Measurements from ENCODE around the gene ADCY10. TPM values are rescaled to one million over a fixed set of nuclear protein-coding genes. Genes with fewer than 3 reads are reported as not detected.
A peak's percentile ranks its signal among the peaks of the same experiment; 100 is the strongest.
"Not testable (repeated sequence)": the region's sequence is repeated elsewhere in the genome, so short reads cannot be mapped to it uniquely, and the experiment has no call there.

The ADCY10 gene
- total RNA-seq, 2 donors from 2014 or later: 0.33 to 0.48 TPM

DNA sequence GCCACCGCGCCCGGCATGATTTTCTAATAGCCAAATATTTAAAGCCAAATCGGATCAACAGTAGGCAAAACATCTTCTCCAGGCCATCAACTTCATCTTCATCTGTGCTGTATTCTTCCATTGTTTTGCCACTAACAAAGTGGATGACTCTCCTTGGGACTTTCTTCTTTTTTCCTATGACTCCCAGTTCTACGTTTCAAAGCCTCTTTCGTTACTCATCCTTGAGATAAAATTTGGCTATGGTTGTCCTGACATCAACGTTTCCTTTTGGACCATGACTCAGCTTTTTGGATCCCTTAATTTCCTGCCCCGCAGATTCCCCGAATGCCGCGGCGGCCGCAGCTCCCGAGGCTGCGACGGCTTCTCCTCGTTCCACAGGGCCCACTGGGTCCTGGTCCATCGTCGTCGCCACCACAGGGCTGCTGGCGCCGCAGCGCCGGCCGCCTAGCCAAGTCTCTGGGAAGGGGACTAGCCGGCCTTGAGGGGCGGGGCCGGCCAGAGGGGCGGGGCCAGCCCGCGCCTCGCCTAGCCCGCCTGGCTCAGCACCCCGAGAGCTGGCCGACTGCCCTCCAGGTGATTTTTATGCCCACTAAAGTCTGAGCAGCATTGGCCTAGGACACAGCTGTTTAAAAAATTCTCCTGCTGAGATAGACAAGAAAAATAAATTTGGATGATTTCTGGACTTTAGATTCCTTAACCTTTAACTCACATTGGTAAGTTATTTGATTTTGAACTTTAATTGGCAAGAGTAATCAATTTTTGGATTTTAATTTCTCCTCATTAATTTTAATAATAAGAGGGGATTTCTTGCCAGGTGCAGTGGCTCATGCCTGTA lies 93.9 kb downstream of the ADCY10 start:
- DNase-seq (ENCODE audit: low spot score): no peak
- Mint-ChIP-seq H3K9me3 (peaks cover 8% of the 10 kb centered on the region), H3K27ac (peak overlapping the region in 1 of 2 donors; percentile 8), H3K36me3 (peaks cover 13% of the 10 kb centered on the region), H3K4me3 (peak overlapping the region; percentile 87), H3K27me3 (peaks cover 12 to 19% of the 10 kb centered on the region in 2 donors), H3K4me1 (ENCODE audit: low read depth in 2 of 2) (peaks cover 6 to 8% of the 10 kb centered on the region in 2 donors)
- peak; percentile 80 to 84 for ATAC-seq

DNA sequence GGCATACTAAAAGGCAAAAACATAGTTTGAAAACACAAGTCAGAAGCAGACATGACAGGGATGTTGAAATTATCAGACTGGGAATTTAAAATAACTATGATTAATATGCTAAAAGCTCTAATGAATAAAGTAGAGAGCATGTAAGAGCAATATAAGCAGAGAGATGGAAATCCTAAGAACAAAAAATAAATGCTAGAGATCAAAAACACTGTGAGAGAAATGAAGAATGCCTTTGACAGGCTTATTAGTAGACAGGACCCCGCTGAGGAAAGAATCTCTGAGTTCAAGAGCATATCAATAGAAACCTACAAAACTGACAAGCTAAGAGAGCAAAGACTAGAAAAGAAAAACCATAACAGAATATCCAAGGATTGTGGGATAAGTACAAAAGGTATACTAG lies 98.3 kb downstream of the ADCY10 start:
- ATAC-seq (no peak), DNase-seq (ENCODE audit: low spot score) (no peak)
- Mint-ChIP-seq H3K27ac (no peak overlapping the region), H3K4me1 (ENCODE audit: low read depth in 2 of 2) (peaks cover 5 to 6% of the 10 kb centered on the region in 2 donors), H3K36me3 (peaks cover 30% of the 10 kb centered on the region), H3K4me3 (no peak overlapping the region), H3K9me3 (peaks cover 8% of the 10 kb centered on the region), H3K27me3 (peaks cover 13 to 28% of the 10 kb centered on the region in 2 donors)

DNA sequence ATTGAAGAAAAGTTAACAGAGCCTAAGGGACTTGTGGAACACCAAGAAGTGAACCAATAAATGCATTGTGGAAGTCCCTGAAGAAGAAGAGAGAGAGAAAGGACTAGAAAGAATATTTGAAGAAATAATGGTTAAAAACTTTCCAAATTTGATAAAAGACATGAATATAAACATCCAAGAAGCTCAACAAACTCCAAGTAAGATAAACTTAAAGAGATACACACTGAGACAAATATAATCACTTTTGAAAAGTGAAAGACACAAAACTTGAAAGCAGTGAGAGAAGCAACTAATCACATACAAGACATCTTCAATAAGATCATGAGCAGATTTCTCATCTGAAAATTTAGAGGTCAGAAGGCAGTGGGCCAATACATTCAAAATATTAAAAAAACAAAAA lies 101.0 kb downstream of the ADCY10 start:
- Mint-ChIP-seq H3K4me3 (no peak overlapping the region), H3K36me3 (peaks cover 25% of the 10 kb centered on the region), H3K27me3 (peaks cover 20 to 22% of the 10 kb centered on the region in 2 donors), H3K27ac (no peak overlapping the region), H3K9me3 (peaks cover 6% of the 10 kb centered on the region), H3K4me1 (ENCODE audit: low read depth in 2 of 2) (no peaks in the 10 kb centered on the region)
- no peak for DNase-seq (ENCODE audit: low spot score)
- no peak for ATAC-seq

DNA sequence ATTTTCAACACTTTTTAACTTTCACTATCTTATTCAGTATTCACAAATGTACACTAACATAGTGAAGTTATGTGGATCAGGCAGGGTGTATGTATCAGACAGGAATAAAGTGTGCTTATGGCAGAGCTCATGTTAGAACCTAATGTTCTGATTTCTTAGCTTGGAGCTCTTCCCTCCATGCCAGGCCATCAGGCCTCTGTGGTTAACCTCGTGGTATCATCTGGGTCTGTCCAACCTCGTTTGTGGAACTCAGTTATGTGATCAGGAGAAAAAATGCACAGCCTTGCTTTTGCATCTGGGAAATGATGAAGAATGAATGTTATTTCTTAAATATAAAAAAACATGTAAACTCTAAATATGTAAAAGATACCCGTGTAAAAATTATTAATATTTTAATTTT lies 105.2 kb downstream of the ADCY10 start:
- ATAC-seq (no peak), DNase-seq (ENCODE audit: low spot score) (no peak)
- no peak overlapping the region for H3K4me3 Mint-ChIP-seq
- H3K27ac Mint-ChIP-seq: no peak overlapping the region
- H3K36me3 Mint-ChIP-seq: peaks cover 12% of the 10 kb centered on the region
- H3K9me3 Mint-ChIP-seq: no peaks in the 10 kb centered on the region
- peaks cover 15 to 20% of the 10 kb centered on the region in 2 donors for H3K27me3 Mint-ChIP-seq
- peaks cover 17 to 21% of the 10 kb centered on the region in 2 donors for H3K4me1 Mint-ChIP-seq (ENCODE audit: low read depth in 2 of 2)

DNA sequence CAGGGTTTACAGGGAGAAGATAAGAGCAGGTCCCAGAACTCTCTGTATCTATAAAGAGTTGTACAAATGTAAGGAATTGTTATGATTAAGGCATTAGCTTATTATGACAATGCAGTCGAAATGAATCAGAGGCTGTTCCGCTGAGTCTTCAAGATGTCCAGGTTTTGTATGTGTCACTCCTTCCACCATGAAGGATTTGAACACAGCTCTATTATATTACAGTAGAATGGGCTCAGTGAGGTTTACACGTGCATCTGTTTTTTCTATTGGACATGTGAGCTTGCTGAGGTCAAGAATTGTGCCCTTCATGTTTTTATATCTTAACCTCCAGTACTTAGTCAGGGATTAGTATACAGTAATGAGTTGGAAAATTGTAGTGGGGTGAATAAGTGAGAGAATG lies 105.8 kb downstream of the ADCY10 start:
- ATAC-seq: no peak

DNA sequence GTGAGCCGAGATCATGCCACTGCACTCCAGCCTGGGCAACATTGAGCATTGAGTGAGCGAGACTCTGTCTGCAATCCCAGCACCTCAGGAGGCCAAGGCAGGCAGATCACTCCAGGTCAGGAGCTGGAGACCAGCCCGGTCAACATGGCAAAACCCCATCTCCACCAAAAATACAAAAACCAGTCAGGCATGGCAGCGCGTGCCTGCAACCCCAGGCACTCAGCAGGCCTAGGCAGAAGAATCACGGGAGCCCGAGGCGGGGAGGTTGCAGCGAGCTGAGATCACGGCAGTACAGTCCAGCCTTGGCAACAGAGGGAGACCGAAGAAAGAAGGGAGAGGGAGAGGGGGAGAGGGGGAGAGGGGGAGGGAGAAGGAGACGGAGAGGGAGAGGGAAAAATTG lies 107.3 kb downstream of the ADCY10 start:
- H3K27me3 Mint-ChIP-seq; H3K4me3 Mint-ChIP-seq; H3K27ac Mint-ChIP-seq; H3K36me3 Mint-ChIP-seq; ATAC-seq; H3K9me3 Mint-ChIP-seq; DNase-seq (ENCODE audit: low spot score): not testable (repeated sequence)
- H3K4me1 Mint-ChIP-seq (ENCODE audit: low read depth in 2 of 2): peaks cover 22 to 27% of the 10 kb centered on the region in 2 donors

More for the DNA sequence above, 105.8 kb downstream of the ADCY10 start:
- H3K4me3 Mint-ChIP-seq: no peak overlapping the region
- peaks cover 12 to 18% of the 10 kb centered on the region in 2 donors for H3K27me3 Mint-ChIP-seq
- no peaks in the 10 kb centered on the region for H3K9me3 Mint-ChIP-seq
- H3K4me1 Mint-ChIP-seq (ENCODE audit: low read depth in 2 of 2): peaks cover 22 to 26% of the 10 kb centered on the region in 2 donors
- DNase-seq (ENCODE audit: low spot score): no peak
- H3K27ac Mint-ChIP-seq: no peak overlapping the region
- peaks cover 10% of the 10 kb centered on the region for H3K36me3 Mint-ChIP-seq

DNA sequence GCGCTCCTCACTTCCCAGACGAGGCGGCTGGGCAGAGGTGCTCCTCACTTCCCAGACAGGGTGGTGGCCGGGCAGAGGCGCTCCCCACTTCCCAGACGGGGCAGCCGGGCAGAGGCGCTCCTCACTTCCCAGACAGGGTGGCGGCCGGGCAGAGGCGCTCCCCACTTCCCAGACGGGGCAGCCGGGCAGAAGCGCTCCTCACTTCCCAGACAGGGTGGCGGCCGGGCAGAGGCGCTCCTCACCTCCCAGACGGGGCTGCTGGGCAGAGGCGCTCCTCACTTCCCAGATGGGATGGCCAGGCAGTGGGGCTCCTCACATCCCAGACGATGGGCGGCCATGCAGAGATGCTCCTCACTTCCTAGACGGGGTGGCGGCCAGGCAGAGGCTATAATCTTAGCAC lies 107.7 kb downstream of the ADCY10 start:
- not testable (repeated sequence) for ATAC-seq; H3K27me3 Mint-ChIP-seq; H3K4me3 Mint-ChIP-seq; H3K27ac Mint-ChIP-seq; H3K36me3 Mint-ChIP-seq; H3K9me3 Mint-ChIP-seq; DNase-seq (ENCODE audit: low spot score)
- H3K4me1 Mint-ChIP-seq (ENCODE audit: low read depth in 2 of 2): peaks cover 22 to 27% of the 10 kb centered on the region in 2 donors

DNA sequence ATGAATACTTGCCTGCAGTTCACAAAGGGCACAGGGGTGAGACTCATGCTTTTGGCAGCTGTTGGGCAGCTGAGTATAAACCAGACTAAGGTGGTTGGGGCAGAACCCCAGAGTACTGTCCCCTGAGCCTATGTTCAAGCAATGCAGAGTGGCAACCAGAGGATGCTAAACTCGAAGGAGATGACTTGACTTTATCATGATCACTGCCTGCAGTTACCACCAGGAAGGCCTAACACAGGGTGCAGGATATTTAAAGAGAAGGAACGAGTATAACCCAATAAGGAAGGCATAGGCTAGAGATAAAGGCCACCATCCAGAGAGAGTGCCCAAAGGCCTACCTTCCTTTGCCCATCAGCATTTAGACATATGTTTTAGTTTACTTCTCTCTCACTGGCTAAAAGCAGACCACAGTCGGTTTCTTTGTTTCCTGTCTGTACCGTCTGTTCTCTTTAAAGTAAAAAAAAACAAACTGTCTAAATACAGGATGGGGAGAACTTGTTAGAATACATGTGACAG lies 108.8 kb downstream of the ADCY10 start:
- Mint-ChIP-seq H3K36me3 (no peaks in the 10 kb centered on the region), H3K4me1 (ENCODE audit: low read depth in 2 of 2) (peaks cover 22 to 27% of the 10 kb centered on the region in 2 donors), H3K4me3 (peak overlapping the region; percentile 54), H3K27me3 (peaks cover 0 to 5% of the 10 kb centered on the region in 2 donors), H3K9me3 (no peaks in the 10 kb centered on the region), H3K27ac (peak overlapping the region; percentile 91)
- peak; percentile 15 to 56 for ATAC-seq
- DNase-seq (ENCODE audit: low spot score): no peak

DNA sequence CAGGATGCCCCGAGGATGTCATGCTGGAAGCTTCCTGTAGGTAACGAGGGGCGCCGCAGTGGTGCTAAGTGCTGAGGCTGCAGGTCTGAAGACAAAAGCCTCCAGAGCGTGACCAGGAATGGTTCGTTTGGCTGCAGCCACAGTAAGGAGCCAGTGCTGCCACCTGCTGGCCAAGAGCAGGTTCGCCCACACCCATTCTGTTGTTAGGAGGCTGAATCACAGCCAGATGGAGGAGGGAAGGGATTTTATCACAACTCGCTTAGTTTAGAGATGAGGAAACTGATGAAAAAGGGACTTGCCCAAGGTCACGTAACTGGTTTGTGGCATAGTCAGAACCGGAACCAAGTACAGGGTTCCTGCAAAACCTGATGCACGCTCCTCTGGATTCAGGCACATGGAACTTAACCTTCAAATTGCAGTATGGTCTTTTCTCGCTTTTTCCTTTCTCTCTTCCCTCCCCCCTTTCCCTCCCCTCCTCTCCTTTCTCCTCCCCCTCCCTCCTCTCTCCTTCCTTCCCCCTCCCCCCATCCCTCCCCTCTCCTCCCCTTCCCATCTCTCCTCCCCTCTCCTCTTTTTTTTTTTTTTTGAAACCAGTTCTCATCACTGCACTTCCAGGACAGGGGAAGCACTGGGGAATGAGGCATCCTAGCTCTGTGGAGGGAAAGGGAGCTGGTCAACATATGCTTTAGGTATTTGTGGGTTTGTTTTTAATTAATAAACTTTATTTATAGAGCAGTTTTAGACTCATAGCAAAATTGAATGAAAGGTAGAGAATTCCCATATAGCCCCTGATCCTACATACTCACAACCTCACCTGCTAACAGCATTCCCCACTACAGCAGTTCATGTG lies 110.4 kb downstream of the ADCY10 start:
- Mint-ChIP-seq H3K4me3 (peak overlapping the region; percentile 67), H3K27me3 (no peaks in the 10 kb centered on the region), H3K9me3 (no peaks in the 10 kb centered on the region), H3K4me1 (ENCODE audit: low read depth in 2 of 2) (peaks cover 22 to 27% of the 10 kb centered on the region in 2 donors), H3K36me3 (no peaks in the 10 kb centered on the region), H3K27ac (peak overlapping the region; percentile 91)
- peak; percentile 90 for DNase-seq (ENCODE audit: low spot score)
- peak; percentile 94 to 95 for ATAC-seq

DNA sequence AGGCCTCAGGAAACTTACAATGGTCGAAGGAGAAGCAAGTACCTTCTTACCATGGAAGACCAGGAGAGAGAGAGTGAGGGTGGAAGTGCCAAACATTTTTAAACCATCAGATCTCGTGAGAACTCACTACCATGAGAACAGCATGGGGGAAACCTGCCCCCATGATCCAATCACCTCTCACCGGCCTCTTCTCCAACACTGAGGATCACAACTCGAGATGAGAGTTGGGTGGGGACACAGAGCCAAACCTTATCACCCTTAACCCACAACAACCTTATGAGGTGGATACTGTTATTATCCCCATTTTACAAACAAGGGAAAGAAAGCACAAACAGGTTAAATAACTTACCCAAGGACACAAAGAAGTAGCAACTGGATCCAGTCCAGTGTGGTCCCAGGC lies 111.7 kb downstream of the ADCY10 start:
- Mint-ChIP-seq H3K4me1 (ENCODE audit: low read depth in 2 of 2) (peaks cover 23 to 28% of the 10 kb centered on the region in 2 donors), H3K27me3 (no peaks in the 10 kb centered on the region), H3K9me3 (no peaks in the 10 kb centered on the region), H3K36me3 (no peaks in the 10 kb centered on the region), H3K27ac (peak overlapping the region in 1 of 2 donors; percentile 22), H3K4me3 (no peak overlapping the region)
- DNase-seq (ENCODE audit: low spot score) (no peak), ATAC-seq (no peak)

DNA sequence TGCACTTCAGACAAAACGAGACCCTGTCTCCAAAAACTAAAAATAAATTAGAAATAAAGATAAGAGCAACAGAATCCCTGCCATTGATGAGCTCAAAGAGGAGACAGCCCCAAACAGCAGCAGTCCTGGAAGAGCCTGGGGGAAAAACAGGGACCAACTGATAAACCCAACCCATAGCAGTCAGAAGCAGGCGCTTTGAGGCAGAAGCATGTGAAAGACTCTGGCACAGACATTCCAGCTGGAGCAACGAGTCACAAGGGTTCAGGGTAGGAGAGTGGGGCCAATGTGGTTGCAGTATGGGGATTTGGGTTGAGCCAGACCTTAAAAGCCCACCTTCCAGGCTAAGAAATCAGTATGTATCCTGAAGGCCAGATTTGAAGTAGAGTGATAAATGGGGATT lies 113.7 kb downstream of the ADCY10 start:
- no peak for ATAC-seq
- Mint-ChIP-seq H3K4me3 (no peak overlapping the region), H3K9me3 (no peaks in the 10 kb centered on the region)

DNA sequence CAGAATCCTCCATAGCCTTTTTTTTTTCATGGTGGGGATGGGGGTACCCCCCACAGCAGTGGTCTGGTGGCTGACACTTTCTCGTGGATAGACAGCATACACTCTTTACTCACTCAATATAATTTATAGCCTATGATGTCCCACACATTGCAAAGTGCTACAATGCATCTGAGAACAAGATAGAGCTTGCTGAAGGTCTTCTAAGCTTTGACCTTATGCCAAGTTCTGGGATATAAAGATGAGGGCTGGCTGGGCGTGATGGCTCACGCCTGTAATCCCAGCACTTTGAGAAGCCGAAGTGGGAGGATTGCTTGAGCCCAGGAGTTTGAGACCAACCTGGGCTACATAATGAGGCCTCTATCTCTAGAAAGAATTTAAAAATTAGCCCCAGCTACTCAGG lies 114.2 kb downstream of the ADCY10 start:
- ATAC-seq (no peak), DNase-seq (ENCODE audit: low spot score) (no peak)
- H3K27me3 Mint-ChIP-seq: no peaks in the 10 kb centered on the region
- no peaks in the 10 kb centered on the region for H3K36me3 Mint-ChIP-seq
- H3K27ac Mint-ChIP-seq: no peak overlapping the region
- H3K9me3 Mint-ChIP-seq: no peaks in the 10 kb centered on the region
- H3K4me3 Mint-ChIP-seq: no peak overlapping the region
- peaks cover 20 to 22% of the 10 kb centered on the region in 2 donors for H3K4me1 Mint-ChIP-seq (ENCODE audit: low read depth in 2 of 2)

More for the DNA sequence above, 113.7 kb downstream of the ADCY10 start:
- no peaks in the 10 kb centered on the region for H3K27me3 Mint-ChIP-seq
- no peak overlapping the region for H3K27ac Mint-ChIP-seq
- no peak for DNase-seq (ENCODE audit: low spot score)
- peaks cover 25 to 27% of the 10 kb centered on the region in 2 donors for H3K4me1 Mint-ChIP-seq (ENCODE audit: low read depth in 2 of 2)
- H3K36me3 Mint-ChIP-seq: no peaks in the 10 kb centered on the region

DNA sequence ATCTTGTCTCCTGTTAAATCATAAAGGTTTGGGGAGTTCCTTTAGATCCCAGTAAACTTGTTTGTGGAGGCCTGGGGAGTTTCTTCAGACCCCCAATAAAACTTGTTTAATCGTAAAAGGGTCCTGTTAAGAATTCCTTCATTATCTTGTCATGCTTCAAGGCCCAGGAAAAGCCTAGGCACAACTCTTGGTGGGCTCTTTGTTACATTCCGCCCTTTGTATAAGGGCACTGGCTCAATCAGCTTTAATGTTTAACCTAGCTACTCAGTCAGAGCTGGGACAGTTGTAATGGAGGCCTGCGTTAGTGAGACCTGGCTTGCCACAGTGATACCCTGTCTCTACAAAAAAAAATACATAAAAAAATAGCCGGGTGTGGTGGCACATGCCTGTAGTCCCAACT lies 115.0 kb downstream of the ADCY10 start:
- ATAC-seq (no peak), DNase-seq (ENCODE audit: low spot score) (no peak)
- no peak overlapping the region for H3K27ac Mint-ChIP-seq
- H3K36me3 Mint-ChIP-seq: no peaks in the 10 kb centered on the region
- peaks cover 12 to 14% of the 10 kb centered on the region in 2 donors for H3K4me1 Mint-ChIP-seq (ENCODE audit: low read depth in 2 of 2)
- H3K9me3 Mint-ChIP-seq: no peaks in the 10 kb centered on the region
- no peaks in the 10 kb centered on the region for H3K27me3 Mint-ChIP-seq
- H3K4me3 Mint-ChIP-seq: no peak overlapping the region

Data from natural killer cell treated with Interleukin-12 subunit alpha and Interleukin-12 subunit beta and Interleukin-15 and Interleukin-18, amount 100 ng/mL, for 72 hours (primary cell).